ENCODE results near the gene AOPEP. TPM values are rescaled to one million over a fixed set of nuclear protein-coding genes. Genes with fewer than 3 reads are reported as not detected.

Gene AOPEP
- total and polyA plus RNA-seq, 2 donors (not counting 3 experiments of a cell fraction or from before 2014, with no cell fraction given): 20.2 to 41.6 TPM

- no peaks in the 10 kb centered on the region for H3K9me1 ChIP-seq (replicated peaks; ENCODE audit: control insufficient read depth, extremely low read depth, insufficient read depth, low read length)
- POLR2A ChIA-PET: no interaction called here
- H3K79me2 ChIP-seq (ENCODE audit: control insufficient read depth, insufficient read depth, low read length): no peaks in the 10 kb centered on the region
- CTCF ChIA-PET: interaction anchor here (1.1 kb wide), 1 partner anchor 14 kb away, joined by 4 read pairs; no protein-coding TSS in a partner anchor
- H3K9me3 ChIP-seq (replicated peaks; ENCODE audit: control insufficient read depth, insufficient read depth, low read length): no peaks in the 10 kb centered on the region
- TF ChIP-seq EZH2 (IDR thresholded peaks at IDR 0.05; ENCODE audit: borderline replicate concordance, low read depth, low read length, severe bottlenecking): no peak
- TF ChIP-seq GATA2 (IDR thresholded peaks at IDR 0.05; ENCODE audit: insufficient read depth, insufficient read length, low read depth, low read length): no peak
- no peak for TF ChIP-seq MYC (IDR thresholded peaks at IDR 0.05; ENCODE audit: low read depth, low read length)
- no peak for TF ChIP-seq CTCF (IDR thresholded peaks at IDR 0.05; ENCODE audit: extremely low read depth in 1 of 2, insufficient read depth in 1 of 2, low read depth in 1 of 2, low read length in 2 of 2)
- no peak for TF ChIP-seq FOS (IDR thresholded peaks at IDR 0.05; ENCODE audit: borderline replicate concordance, insufficient read depth, low read length)
- TF ChIP-seq POLR2AphosphoS5 (IDR thresholded peaks at IDR 0.05; ENCODE audit: insufficient read depth, low read depth, low read length): no peak
- no peak for TF ChIP-seq MAX (IDR thresholded peaks at IDR 0.05; ENCODE audit: insufficient read depth, insufficient read length)
- TF ChIP-seq JUN (IDR thresholded peaks at IDR 0.05; ENCODE audit: borderline replicate concordance, insufficient read depth, insufficient read length, low read depth): no peak
- no peak for TF ChIP-seq POLR2A (IDR thresholded peaks at IDR 0.05; ENCODE audit: low read depth, low read length)
- intact Hi-C loops (cut with micrococcal nuclease) (loop anchor here (2.0 kb wide), 3 partner anchors 13 to 133 kb away; no protein-coding TSS in a partner anchor), dilution Hi-C loops (cut with MboI; ENCODE audit: extremely low pct_ligation_motif_present, low sequenced_read_pairs) (no loop called here)
- no peak overlapping the region for H3K9ac ChIP-seq (replicated peaks; ENCODE audit: extremely low read depth, insufficient read depth, low read length)
- no peak overlapping the region for H3K4me3 ChIP-seq (replicated peaks in 1 of 3; ENCODE audit: insufficient read depth in 1 of 3, low read depth in 1 of 3, low read length in 3 of 3)
- H3K27ac ChIP-seq (ENCODE audit: insufficient read depth, low read depth, low read length): no peak overlapping the region
- BruUV-seq (replicated peaks): no TSS peak
- no peaks in the 10 kb centered on the region for H3K27me3 ChIP-seq (ENCODE audit: control insufficient read depth in 2 of 2, insufficient read depth in 2 of 2, low read length in 2 of 2)
- no peak for FAIRE-seq
- no peaks in the 10 kb centered on the region for H4K20me1 ChIP-seq (replicated peaks; ENCODE audit: control insufficient read depth, extremely low read depth, insufficient read depth, low read length)
- peaks cover 29% of the 10 kb centered on the region for H3K4me1 ChIP-seq (ENCODE audit: control insufficient read depth, extremely low read depth, insufficient read depth, low read length)
- no peak overlapping the region for H2AFZ ChIP-seq (ENCODE audit: low read depth, low read length)
- DNase-seq (ENCODE audit: low read depth, low spot score): no peak
- H3K4me2 ChIP-seq (ENCODE audit: insufficient read depth, low read length): no peak overlapping the region
- H3K36me3 ChIP-seq (ENCODE audit: control insufficient read depth in 2 of 2, extremely low read depth in 1 of 2, insufficient read depth in 2 of 2, low read length in 2 of 2): no peaks in the 10 kb centered on the region
Measured at GRCh38 chr9:94915476-94916450, 189.3 kb downstream of the AOPEP start.

All from endothelial cell of umbilical vein (primary cell).